ENCODE measurements around the gene ANKRD33B.

The ANKRD33B gene

GRCh38 chr5:10682801-10683525, 119.1 kb downstream of the ANKRD33B start:
- Histone ChIP-seq H3K4me1 (ENCODE audit: control insufficient read depth, insufficient read depth, low read length) (no peaks in the 10 kb centered on the region), H3K4me3 (ENCODE audit: low read length) (no peak overlapping the region), H3K27me3 (ENCODE audit: control insufficient read depth, insufficient read depth, low read length) (no peaks in the 10 kb centered on the region), H3K9ac (ENCODE audit: low read length) (no peak overlapping the region), H3K36me3 (ENCODE audit: control insufficient read depth, insufficient read depth, low read length) (peaks cover 14% of the 10 kb centered on the region), H3K27ac (ENCODE audit: low read depth, low read length) (no peak overlapping the region)

DNA sequence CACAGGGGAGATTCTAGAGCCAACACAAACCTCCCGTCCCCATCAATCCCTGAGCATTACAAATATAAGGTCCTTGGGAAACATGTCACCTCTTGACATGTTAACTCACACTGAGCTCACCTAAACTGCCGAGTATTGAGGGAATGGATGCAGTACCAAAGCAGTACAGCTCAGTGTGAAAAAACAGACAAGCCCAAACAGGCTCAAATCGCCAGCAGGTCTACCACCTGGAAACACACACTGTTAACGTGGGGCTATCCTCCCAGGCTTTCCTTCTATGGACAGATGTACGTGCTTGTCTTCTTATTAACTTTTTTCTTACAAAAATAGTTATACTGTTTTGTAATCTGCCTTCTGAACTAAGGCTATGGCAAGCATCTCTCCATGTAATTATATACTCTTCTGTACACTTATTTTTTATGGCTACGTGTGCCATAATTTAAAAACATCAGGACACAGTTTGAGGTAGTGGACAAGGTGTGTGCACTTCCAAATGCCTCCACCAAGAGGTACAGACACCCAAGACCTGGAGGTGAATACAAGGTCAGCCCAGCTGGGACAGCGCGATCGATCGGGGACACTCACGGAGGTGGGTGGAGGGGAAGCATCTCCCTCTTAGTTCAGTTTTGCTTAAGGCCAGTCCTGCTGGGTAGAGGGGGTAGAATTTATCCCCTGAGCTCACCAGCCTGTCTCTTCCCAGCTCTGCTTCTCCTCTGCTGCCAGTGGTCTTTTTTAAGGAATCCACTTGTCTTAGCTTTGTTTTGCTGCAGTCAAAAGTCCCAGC, 120.6 kb downstream of the ANKRD33B start:
- no peak overlapping the region for H3K4me3 ChIP-seq (ENCODE audit: low read length)
- no peaks in the 10 kb centered on the region for H3K4me1 ChIP-seq (ENCODE audit: control insufficient read depth, insufficient read depth, low read length)
- H3K36me3 ChIP-seq (ENCODE audit: control insufficient read depth, insufficient read depth, low read length): peaks cover 10% of the 10 kb centered on the region
- no peak overlapping the region for H3K9ac ChIP-seq (ENCODE audit: low read length)
- H3K27me3 ChIP-seq (ENCODE audit: control insufficient read depth, insufficient read depth, low read length): no peaks in the 10 kb centered on the region
- no peak overlapping the region for H3K27ac ChIP-seq (ENCODE audit: low read depth, low read length)

GRCh38 chr5:10685115-10685521, 121.2 kb downstream of the ANKRD33B start:
- H3K36me3 ChIP-seq (ENCODE audit: control insufficient read depth, insufficient read depth, low read length): peaks cover 6% of the 10 kb centered on the region

DNA sequence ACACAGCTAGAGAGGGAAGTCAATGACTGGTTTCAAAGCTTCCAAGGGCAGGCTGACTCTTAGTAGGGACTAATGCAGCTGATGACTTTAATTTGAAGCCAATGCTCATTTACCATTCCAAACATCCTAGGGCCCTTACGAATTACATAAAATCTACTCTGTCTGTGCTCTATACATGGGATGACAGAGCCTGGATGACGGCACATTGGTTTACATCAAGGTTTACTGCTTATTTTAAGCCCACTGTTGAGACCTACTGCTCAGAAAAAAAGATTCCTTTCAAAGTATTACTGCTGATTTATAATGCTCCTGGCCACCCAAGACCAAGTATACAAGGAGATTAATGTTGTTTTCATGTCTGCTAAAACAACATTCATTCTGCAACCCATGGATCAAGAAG, 123.0 kb downstream of the ANKRD33B start:
- peaks cover 2% of the 10 kb centered on the region for H3K36me3 ChIP-seq (ENCODE audit: control insufficient read depth, insufficient read depth, low read length)
- no peak overlapping the region for H3K27ac ChIP-seq (ENCODE audit: low read depth, low read length)
- no peak overlapping the region for H3K9ac ChIP-seq (ENCODE audit: low read length)
- H3K4me3 ChIP-seq (ENCODE audit: low read length): no peak overlapping the region
- H3K27me3 ChIP-seq (ENCODE audit: control insufficient read depth, insufficient read depth, low read length): no peaks in the 10 kb centered on the region
- H3K4me1 ChIP-seq (ENCODE audit: control insufficient read depth, insufficient read depth, low read length): no peaks in the 10 kb centered on the region

More at GRCh38 chr5:10685115-10685521, 121.2 kb downstream of the ANKRD33B start:
- H3K27me3 ChIP-seq (ENCODE audit: control insufficient read depth, insufficient read depth, low read length): no peaks in the 10 kb centered on the region
- H3K27ac ChIP-seq (ENCODE audit: low read depth, low read length): no peak overlapping the region
- no peaks in the 10 kb centered on the region for H3K4me1 ChIP-seq (ENCODE audit: control insufficient read depth, insufficient read depth, low read length)
- H3K9ac ChIP-seq (ENCODE audit: low read length): no peak overlapping the region
- no peak overlapping the region for H3K4me3 ChIP-seq (ENCODE audit: low read length)

DNA sequence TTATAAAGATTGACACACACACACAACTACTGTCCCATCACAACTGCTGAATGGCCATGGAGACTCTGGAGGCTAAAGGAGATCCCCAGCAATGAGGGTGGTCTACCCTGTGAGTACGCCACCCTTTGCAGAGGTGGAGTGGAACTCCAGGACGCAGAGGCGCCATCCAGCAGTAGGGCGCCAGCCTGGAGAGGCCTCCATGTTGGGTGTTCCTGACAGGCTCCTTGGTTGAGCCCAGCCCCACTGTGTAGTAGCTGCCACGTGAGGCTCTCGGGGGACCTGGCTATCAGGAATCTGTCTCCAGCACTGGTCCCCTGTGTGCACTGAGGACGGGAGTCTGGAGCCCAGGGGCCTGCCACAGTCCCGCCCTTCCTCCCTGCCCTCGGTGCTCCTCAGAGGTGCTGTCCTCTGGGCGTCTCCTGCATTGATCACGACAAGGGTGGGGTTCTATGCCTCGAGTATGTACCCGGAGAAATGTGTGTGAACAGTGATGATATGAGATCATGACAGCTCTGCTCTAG, 124.8 kb downstream of the ANKRD33B start:
- H3K27me3 ChIP-seq (ENCODE audit: control insufficient read depth, insufficient read depth, low read length): no peaks in the 10 kb centered on the region
- H3K4me1 ChIP-seq (ENCODE audit: control insufficient read depth, insufficient read depth, low read length): no peaks in the 10 kb centered on the region
- no peak overlapping the region for H3K4me3 ChIP-seq (ENCODE audit: low read length)
- no peak overlapping the region for H3K27ac ChIP-seq (ENCODE audit: low read depth, low read length)
- H3K36me3 ChIP-seq (ENCODE audit: control insufficient read depth, insufficient read depth, low read length): no peaks in the 10 kb centered on the region
- no peak overlapping the region for H3K9ac ChIP-seq (ENCODE audit: low read length)

DNA sequence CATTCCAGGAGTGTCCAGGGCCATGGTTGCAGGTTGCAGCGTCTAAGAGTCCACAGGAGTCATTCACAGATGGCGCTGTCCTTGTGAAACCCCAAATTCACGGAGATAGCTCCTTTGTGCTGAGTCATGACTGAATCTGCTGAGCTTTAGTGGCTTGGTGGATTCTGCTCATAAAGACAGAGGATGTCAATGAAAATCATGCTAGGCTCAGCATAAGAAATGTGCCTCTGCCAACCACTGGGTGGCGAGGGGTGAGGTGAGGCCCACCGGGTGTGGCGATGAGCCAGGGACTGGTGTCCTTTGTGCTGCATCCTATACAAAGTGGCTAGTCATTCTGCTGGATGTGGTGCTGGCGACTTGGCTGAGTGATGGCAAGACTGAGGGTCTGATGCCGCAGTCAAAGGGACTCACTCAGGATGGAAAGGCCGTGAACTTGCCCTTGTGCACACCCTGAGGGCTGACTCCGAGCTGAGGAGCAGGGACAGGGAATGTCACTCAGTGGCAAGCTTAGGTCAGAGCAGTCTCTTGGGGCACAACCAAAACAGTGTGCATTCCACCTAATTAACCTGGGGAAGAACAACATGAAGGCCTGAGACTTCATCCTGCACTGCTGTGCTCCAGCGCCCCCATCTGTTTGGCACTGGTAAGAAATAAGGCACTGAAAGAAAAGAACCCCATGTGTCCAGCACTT, 125.7 kb downstream of the ANKRD33B start:
- Histone ChIP-seq H3K36me3 (ENCODE audit: control insufficient read depth, insufficient read depth, low read length) (no peaks in the 10 kb centered on the region), H3K27ac (ENCODE audit: low read depth, low read length) (no peak overlapping the region), H3K9ac (ENCODE audit: low read length) (no peak overlapping the region), H3K4me3 (ENCODE audit: low read length) (no peak overlapping the region), H3K27me3 (ENCODE audit: control insufficient read depth, insufficient read depth, low read length) (no peaks in the 10 kb centered on the region), H3K4me1 (ENCODE audit: control insufficient read depth, insufficient read depth, low read length) (no peaks in the 10 kb centered on the region)

- H3K36me3 ChIP-seq (ENCODE audit: control insufficient read depth, insufficient read depth, low read length): no peaks in the 10 kb centered on the region
- peaks cover 2% of the 10 kb centered on the region for H3K4me1 ChIP-seq (ENCODE audit: control insufficient read depth, insufficient read depth, low read length)
- H3K9ac ChIP-seq (ENCODE audit: low read length): no peak overlapping the region
These were observed 126.9 kb downstream of the ANKRD33B start for GRCh38 chr5:10690460-10691440.

GRCh38 chr5:10691826-10692785, 128.2 kb downstream of the ANKRD33B start:
- Histone ChIP-seq H3K27me3 (ENCODE audit: control insufficient read depth, insufficient read depth, low read length) (no peaks in the 10 kb centered on the region), H3K4me1 (ENCODE audit: control insufficient read depth, insufficient read depth, low read length) (peaks cover 2% of the 10 kb centered on the region), H3K9ac (ENCODE audit: low read length) (no peak overlapping the region), H3K36me3 (ENCODE audit: control insufficient read depth, insufficient read depth, low read length) (no peaks in the 10 kb centered on the region), H3K27ac (ENCODE audit: low read depth, low read length) (no peak overlapping the region), H3K4me3 (ENCODE audit: low read length) (no peak overlapping the region)

More at GRCh38 chr5:10690460-10691440, 126.9 kb downstream of the ANKRD33B start:
- Histone ChIP-seq H3K27me3 (ENCODE audit: control insufficient read depth, insufficient read depth, low read length) (no peaks in the 10 kb centered on the region), H3K4me3 (ENCODE audit: low read length) (no peak overlapping the region), H3K27ac (ENCODE audit: low read depth, low read length) (no peak overlapping the region)

GRCh38 chr5:10695055-10695649, 131.3 kb downstream of the ANKRD33B start:
- Histone ChIP-seq H3K27me3 (ENCODE audit: control insufficient read depth, insufficient read depth, low read length) (no peaks in the 10 kb centered on the region), H3K27ac (ENCODE audit: low read depth, low read length) (no peak overlapping the region), H3K4me1 (ENCODE audit: control insufficient read depth, insufficient read depth, low read length) (peaks cover 2% of the 10 kb centered on the region), H3K36me3 (ENCODE audit: control insufficient read depth, insufficient read depth, low read length) (no peaks in the 10 kb centered on the region), H3K9ac (ENCODE audit: low read length) (no peak overlapping the region), H3K4me3 (ENCODE audit: low read length) (no peak overlapping the region)

- Histone ChIP-seq H3K27ac (ENCODE audit: low read depth, low read length) (no peak overlapping the region), H3K4me3 (ENCODE audit: low read length) (no peak overlapping the region), H3K36me3 (ENCODE audit: control insufficient read depth, insufficient read depth, low read length) (no peaks in the 10 kb centered on the region), H3K27me3 (ENCODE audit: control insufficient read depth, insufficient read depth, low read length) (no peaks in the 10 kb centered on the region), H3K9ac (ENCODE audit: low read length) (no peak overlapping the region), H3K4me1 (ENCODE audit: control insufficient read depth, insufficient read depth, low read length) (peaks cover 2% of the 10 kb centered on the region)
These were observed 132.1 kb downstream of the ANKRD33B start for GRCh38 chr5:10695759-10696543.

Data from rectal smooth muscle tissue (tissue), 1 donor.